PC-3 (cell line): ENCODE results near the gene ZNF326. TPM values are rescaled to one million over a fixed set of nuclear protein-coding genes. Genes with fewer than 3 reads are reported as not detected.

ENCODE experiments used
- ATAC-seq: fragments of 200-7000 bp; cut with Tn5 transposase; 2 replicates; pipeline ENCODE4 v1.9.1; 2020; ENCODE audit warnings: mild to moderate bottlenecking, moderate library complexity
- BruUV-seq: library from RNA; stranded (reverse); fragments of 400-500 nt; replicated peaks from 2 replicates; lab custom pipeline; 2021; lab: Mats Ljungman, UMichigan
- CTCF ChIA-PET: fragments of 300-600 bp; sonication (Branson Sonifier 250); formaldehyde crosslinking; loops from one replicate; lab custom pipeline; 2022; ENCODE audit warnings: antibody characterized with exemption; lab: Charles Lee
- POLR2A ChIA-PET: fragments of 300-600 bp; sonication (Branson Sonifier 250); formaldehyde crosslinking; loops from one replicate; lab custom pipeline; 2022; ENCODE audit warnings: antibody characterized with exemption; ENCODE audit not compliant: unreplicated experiment; lab: Charles Lee
- DNase-seq: peaks from one replicate; pipeline ENCODE4 v3.0.0-alpha.2; 2015
- H2AFZ ChIP-seq: fragments of 300-600 bp; sonication (generic); 2 replicates; pipeline ENCODE4 v1.6.0; 2016; ENCODE audit warnings: antibody characterized with exemption, low read length
- H3F3A ChIP-seq: fragments of 300-600 bp; sonication (generic); one replicate; pipeline ENCODE4 v1.6.0; 2017; ENCODE audit warnings: antibody characterized with exemption, low read length, control low read depth, mild to moderate bottlenecking; ENCODE audit not compliant: unreplicated experiment
- H3K27ac ChIP-seq: fragments of 300-600 bp; sonication (generic); 2 replicates; pipeline ENCODE4 v1.5.1; 2016; ENCODE audit warnings: mild to moderate bottlenecking, low read length
- H3K27me3 ChIP-seq: fragments of 300-600 bp; sonication (generic); 2 replicates; pipeline ENCODE4 v1.6.1; 2016; ENCODE audit warnings: low read length, mixed read lengths
- H3K36me3 ChIP-seq: fragments of 300-600 bp; sonication (generic); 2 replicates; pipeline ENCODE4 v1.6.1; 2016; ENCODE audit warnings: low read depth, mixed run types, low read length, mixed read lengths
- H3K4me1 ChIP-seq: fragments of 300-600 bp; sonication (generic); 2 replicates; pipeline ENCODE4 v1.5.1; 2016; ENCODE audit warnings: low read length; ENCODE audit not compliant: insufficient read depth
- H3K4me2 ChIP-seq: fragments of 300-600 bp; sonication (generic); 2 replicates; pipeline ENCODE4 v1.6.0; 2016; ENCODE audit warnings: low read length
- H3K4me3 ChIP-seq: fragments of 300-600 bp; sonication (generic); 2 replicates; pipeline ENCODE4 v1.5.1; 2016; ENCODE audit warnings: mild to moderate bottlenecking, low read length, mixed read lengths
- H3K79me2 ChIP-seq: fragments of 300-600 bp; sonication (generic); 2 replicates; pipeline ENCODE4 v1.6.1; 2017; ENCODE audit warnings: low read length, mixed read lengths
- H3K9ac ChIP-seq: fragments of 300-600 bp; sonication (generic); 2 replicates; pipeline ENCODE4 v1.6.0; 2016; ENCODE audit warnings: mild to moderate bottlenecking, low read length
- H3K9me2 ChIP-seq: fragments of 300-600 bp; sonication (generic); replicated peaks from 2 replicates; pipeline ENCODE4 v1.6.1; 2016; ENCODE audit warnings: mixed run types, low read length, mixed read lengths
- H3K9me3 ChIP-seq: fragments of 300-600 bp; sonication (generic); 2 replicates; pipeline ENCODE4 v1.6.1; 2016; ENCODE audit warnings: low read length, mixed read lengths
- H4K20me1 ChIP-seq: fragments of 300-600 bp; sonication (generic); 2 replicates; pipeline ENCODE4 v1.6.1; 2016; ENCODE audit warnings: low read length, mixed read lengths
- EZH2 ChIP-seq: fragments of 300-600 bp; sonication (generic); IDR thresholded peaks from one replicate; pipeline ENCODE4 v1.6.1; 2017; ENCODE audit warnings: antibody characterized with exemption, mild to moderate bottlenecking, low read length; ENCODE audit not compliant: unreplicated experiment
- EZH2phosphoT487 ChIP-seq: fragments of 300-600 bp; sonication (generic); IDR thresholded peaks from 2 replicates; pipeline ENCODE4 v1.6.1; 2018; ENCODE audit warnings: mild to moderate bottlenecking, antibody characterized with exemption, low read length, borderline replicate concordance
- intact Hi-C: fragments of 100-400 bp; cut with micrococcal nuclease; formaldehyde crosslinking; loops from 2 replicates; pipeline ENCODE4 v1.9.0; 2023
- total RNA-seq: library from RNA; depleted of rRNA; stranded (reverse); fragments of >200 nt; gene quantifications from 2 replicates; pipeline ENCODE4 v1.2.3, GENCODE V29; 2014
- TF ChIP-seq, protein P1 (sequence below): fragments of 300-600 bp; sonication (generic); conservative IDR thresholded peaks from 2 replicates; pipeline ENCODE4 v1.5.1; 2017; ENCODE audit warnings: antibody characterized with exemption, low read depth, mild to moderate bottlenecking, low read length

Gene ZNF326
- total RNA-seq, 1 experiment from 2014 or later, result 7.2 TPM

- TF ChIP-seq EZH2phosphoT487 (no peak), EZH2 (no peak)
- TF ChIP-seq, protein P1, sequence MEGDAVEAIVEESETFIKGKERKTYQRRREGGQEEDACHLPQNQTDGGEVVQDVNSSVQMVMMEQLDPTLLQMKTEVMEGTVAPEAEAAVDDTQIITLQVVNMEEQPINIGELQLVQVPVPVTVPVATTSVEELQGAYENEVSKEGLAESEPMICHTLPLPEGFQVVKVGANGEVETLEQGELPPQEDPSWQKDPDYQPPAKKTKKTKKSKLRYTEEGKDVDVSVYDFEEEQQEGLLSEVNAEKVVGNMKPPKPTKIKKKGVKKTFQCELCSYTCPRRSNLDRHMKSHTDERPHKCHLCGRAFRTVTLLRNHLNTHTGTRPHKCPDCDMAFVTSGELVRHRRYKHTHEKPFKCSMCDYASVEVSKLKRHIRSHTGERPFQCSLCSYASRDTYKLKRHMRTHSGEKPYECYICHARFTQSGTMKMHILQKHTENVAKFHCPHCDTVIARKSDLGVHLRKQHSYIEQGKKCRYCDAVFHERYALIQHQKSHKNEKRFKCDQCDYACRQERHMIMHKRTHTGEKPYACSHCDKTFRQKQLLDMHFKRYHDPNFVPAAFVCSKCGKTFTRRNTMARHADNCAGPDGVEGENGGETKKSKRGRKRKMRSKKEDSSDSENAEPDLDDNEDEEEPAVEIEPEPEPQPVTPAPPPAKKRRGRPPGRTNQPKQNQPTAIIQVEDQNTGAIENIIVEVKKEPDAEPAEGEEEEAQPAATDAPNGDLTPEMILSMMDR, result no peak
- intact Hi-C loops, result no loop called here
- CTCF ChIA-PET, result interaction anchor here (0.6 kb wide), 1 partner anchor 207 kb away, joined by 3 read pairs; no protein-coding TSS in a partner anchor
These were observed 17.4 kb downstream of the ZNF326 start for GRCh38 chr1:90012300-90012699.

DNA sequence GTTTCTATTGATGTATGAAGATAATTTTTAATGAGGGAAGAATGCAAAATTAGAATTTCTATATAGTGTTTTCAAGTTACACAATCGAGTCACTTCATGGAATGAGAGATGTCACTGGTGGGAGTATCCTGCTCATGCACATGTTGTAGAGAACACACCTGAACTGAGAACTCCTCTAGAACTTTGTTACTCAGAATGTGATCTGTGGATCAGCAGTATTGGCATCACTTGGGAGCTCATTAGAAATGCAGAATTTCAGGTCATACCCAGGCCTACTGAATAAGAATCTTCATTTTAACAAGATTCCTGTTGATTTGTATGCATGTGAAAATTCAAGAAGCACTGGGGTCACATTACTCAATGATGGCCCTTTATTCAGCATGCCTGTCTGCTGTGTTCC lies 28.8 kb downstream of the ZNF326 start:
- BruUV-seq, result no TSS peak

More at GRCh38 chr1:90012300-90012699, 17.4 kb downstream of the ZNF326 start:
- Histone ChIP-seq H3K27me3 (no peaks in the 10 kb centered on the region), H3K4me3 (no peak overlapping the region), H3K36me3 (peaks cover 67% of the 10 kb centered on the region), H3K9me2 (no peaks in the 10 kb centered on the region), H2AFZ (no peak overlapping the region), H3F3A (no peaks in the 10 kb centered on the region), H3K9me3 (no peaks in the 10 kb centered on the region), H4K20me1 (peaks cover 12% of the 10 kb centered on the region; the same call in 1 of the 2 replicates), H3K9ac (no peak overlapping the region), H3K79me2 (peaks cover 15% of the 10 kb centered on the region), H3K4me1 (no peaks in the 10 kb centered on the region; the same call in 1 of the 2 replicates), H3K4me2 (no peak overlapping the region), H3K27ac (no peak overlapping the region)
- POLR2A ChIA-PET, result no interaction called here
- DNase-seq (peak; percentile 60), ATAC-seq (0 out of 2 replicates have a peak, but pooled peaks have one; percentile 31)
- BruUV-seq, result no TSS peak

DNA sequence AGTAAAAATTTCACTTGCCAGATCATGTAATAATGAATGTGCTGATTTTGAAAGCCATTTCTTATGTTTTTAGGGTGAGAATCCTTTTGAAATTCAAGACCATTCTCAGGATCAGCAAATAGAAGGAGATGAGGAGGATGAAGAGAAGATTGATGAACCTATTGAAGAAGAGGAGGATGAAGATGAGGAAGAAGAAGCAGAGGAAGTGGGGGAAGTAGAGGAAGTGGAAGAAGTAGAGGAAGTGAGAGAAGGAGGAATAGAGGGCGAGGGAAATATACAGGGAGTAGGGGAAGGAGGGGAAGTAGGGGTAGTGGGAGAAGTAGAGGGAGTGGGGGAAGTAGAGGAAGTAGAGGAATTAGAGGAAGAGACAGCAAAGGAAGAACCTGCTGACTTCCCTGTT lies 32.4 kb downstream of the ZNF326 start:
- no peak overlapping the region for H3K27ac ChIP-seq
- no peak overlapping the region for H3K4me3 ChIP-seq
- DNase-seq (no peak), ATAC-seq (no peak)
- no peak overlapping the region for H2AFZ ChIP-seq
- H3K9me3 ChIP-seq, result no peaks in the 10 kb centered on the region
- H4K20me1 ChIP-seq, result no peaks in the 10 kb centered on the region
- no peaks in the 10 kb centered on the region for H3K79me2 ChIP-seq
- H3K4me2 ChIP-seq, result no peak overlapping the region
- POLR2A ChIA-PET, result no interaction called here
- BruUV-seq, result no TSS peak
- no peaks in the 10 kb centered on the region for H3F3A ChIP-seq
- no peaks in the 10 kb centered on the region for H3K9me2 ChIP-seq
- intact Hi-C loops, result no loop called here
- CTCF ChIA-PET, result no interaction called here
- no peaks in the 10 kb centered on the region for H3K4me1 ChIP-seq
- H3K9ac ChIP-seq, result no peak overlapping the region
- TF ChIP-seq EZH2 (no peak), EZH2phosphoT487 (no peak)
- TF ChIP-seq, protein P1, result no peak
- no peaks in the 10 kb centered on the region for H3K27me3 ChIP-seq
- peaks cover 55% of the 10 kb centered on the region for H3K36me3 ChIP-seq

More for the DNA sequence above, 28.8 kb downstream of the ZNF326 start:
- H3K4me2 ChIP-seq, result no peak overlapping the region
- no peak overlapping the region for H3K9ac ChIP-seq
- no peaks in the 10 kb centered on the region for H3K79me2 ChIP-seq
- H3K27me3 ChIP-seq, result no peaks in the 10 kb centered on the region
- DNase-seq, result no peak
- peaks cover 10% of the 10 kb centered on the region; the same call in 1 of the 2 replicates for H3K4me1 ChIP-seq
- no peaks in the 10 kb centered on the region for H3K9me2 ChIP-seq
- H2AFZ ChIP-seq, result no peak overlapping the region
- POLR2A ChIA-PET, result no interaction called here
- intact Hi-C loops, result no loop called here
- ATAC-seq, result no peak
- H4K20me1 ChIP-seq, result no peaks in the 10 kb centered on the region
- peaks cover 71% of the 10 kb centered on the region for H3K36me3 ChIP-seq
- H3K27ac ChIP-seq, result no peak overlapping the region
- CTCF ChIA-PET, result no interaction called here
- H3K4me3 ChIP-seq, result no peak overlapping the region
- TF ChIP-seq EZH2phosphoT487, result no peak
- TF ChIP-seq EZH2, result no peak
- TF ChIP-seq, protein P1, result no peak
- no peaks in the 10 kb centered on the region for H3K9me3 ChIP-seq
- no peaks in the 10 kb centered on the region for H3F3A ChIP-seq
